HCT116 (cell line): ENCODE measurements around the gene MTA2.
"Not testable (repeated sequence)": the region's sequence is repeated elsewhere in the genome, so short reads cannot be mapped to it uniquely, and the experiment has no call there.

ENCODE experiments used
- CTCF ChIP-seq, 3 experiments: fragments of 200-600 bp in 1 of 3; sonication (generic) in 1 of 3; IDR thresholded peaks in 2 of 3; conservative IDR thresholded peaks in 1 of 3; 2 replicates each; pipeline ENCODE4 v1.5.1; 2012 to 2017; ENCODE audit warnings: low read depth in 2 of 3, low read length in 2 of 3, antibody characterized with exemption in 1 of 3, borderline replicate concordance in 1 of 3, control low read depth in 1 of 3, mild to moderate bottlenecking in 1 of 3, mixed read lengths in 1 of 3, mixed run types in 1 of 3, moderate library complexity in 1 of 3; ENCODE audit not compliant: insufficient read depth in 1 of 3
- EZH2 ChIP-seq: fragments of 200-600 bp; sonication (generic); IDR thresholded peaks from 2 replicates; pipeline ENCODE4 v1.6.1; 2017; ENCODE audit warnings: antibody characterized with exemption, mixed run types
- POLR2A ChIP-seq: IDR thresholded peaks from 2 replicates; pipeline ENCODE4 v1.7.0; 2011; ENCODE audit warnings: borderline replicate concordance; ENCODE audit not compliant: insufficient read depth, insufficient read length; ENCODE audit errors: extremely low read depth
- TCF7L2 ChIP-seq: IDR thresholded peaks from 2 replicates; pipeline ENCODE4 v1.7.0; 2011; ENCODE audit warnings: borderline replicate concordance, inconsistent platforms; ENCODE audit not compliant: insufficient read depth, insufficient read length; ENCODE audit errors: extremely low read depth
- TF ChIP-seq, protein P1 (sequence below): IDR thresholded peaks from 2 replicates; pipeline ENCODE4 v1.6.1; 2012

GRCh38 chr11:62570903-62571302 lies 30.8 kb downstream of the MTA2 start:
- not testable (repeated sequence) for TF ChIP-seq EZH2; POLR2A; CTCF (IDR thresholded peaks at IDR 0.05 in 2 of 3, conservative IDR thresholded peaks at IDR 0.05 in 1 of 3; ENCODE audit: borderline replicate concordance in 1 of 3, insufficient read depth in 1 of 3, low read depth in 2 of 3, low read length in 2 of 3); TCF7L2
- TF ChIP-seq, protein P1, sequence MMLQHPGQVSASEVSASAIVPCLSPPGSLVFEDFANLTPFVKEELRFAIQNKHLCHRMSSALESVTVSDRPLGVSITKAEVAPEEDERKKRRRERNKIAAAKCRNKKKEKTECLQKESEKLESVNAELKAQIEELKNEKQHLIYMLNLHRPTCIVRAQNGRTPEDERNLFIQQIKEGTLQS, result not testable (repeated sequence)
